ENCODE data around the gene ADGRF4. TPM values are rescaled to one million over a fixed set of nuclear protein-coding genes. Genes with fewer than 3 reads are reported as not detected.

The ADGRF4 gene
- total and polyA plus RNA-seq, 9 of the 15 experiments (the other 6 are each of a cell fraction or from before 2014, with no cell fraction given), result not detected

- H3K4me3 ChIP-seq, result no peak overlapping the region
- no peaks in the 10 kb centered on the region for H3K36me3 ChIP-seq (ENCODE audit: control insufficient read depth, insufficient read depth, low read length)
- no peak overlapping the region for H3K4me2 ChIP-seq (ENCODE audit: insufficient read depth, low read length)
- intact Hi-C loops (cut with micrococcal nuclease), result no loop called here
- no peak overlapping the region for H2AFZ ChIP-seq (ENCODE audit: low read depth, low read length)
- no peaks in the 10 kb centered on the region for H3K9me1 ChIP-seq (ENCODE audit: control insufficient read depth, insufficient read depth, low read length)
- no peaks in the 10 kb centered on the region for H4K20me1 ChIP-seq (replicated peaks; ENCODE audit: control insufficient read depth, insufficient read depth, low read length)
- H3K4me1 ChIP-seq (replicated peaks in 1 of 2; ENCODE audit: control insufficient read depth in 2 of 2, insufficient read depth in 2 of 2, low read length in 2 of 2), result no peaks in the 10 kb centered on the region
- H3K9ac ChIP-seq (ENCODE audit: insufficient read depth in 1 of 2, low read depth in 2 of 2, low read length in 2 of 2), result no peak overlapping the region
- ChIA-PET POLR2A (interaction anchor here (0.6 to 0.8 kb wide), 2 partner anchors 11 to 18 kb away, joined by 3 read pairs; no protein-coding TSS in a partner anchor), CTCF (ENCODE audit: low intra/inter-chr PET ratio) (no interaction called here)
- no peaks in the 10 kb centered on the region for H3K9me3 ChIP-seq (replicated peaks; ENCODE audit: control insufficient read depth, insufficient read depth, low read depth, low read length)
- BruUV-seq (replicated peaks), result no TSS peak
- ATAC-seq (no peak), DNase-seq (ENCODE audit: extremely low read depth in 1 of 4, low spot score in 3 of 4) (no peak), FAIRE-seq (no peak)
- in situ Hi-C loops (cut with MboI), result no loop called here
- no peak overlapping the region for H3K27ac ChIP-seq (ENCODE audit: extremely low read depth, low read depth, low read length)
- H3K79me2 ChIP-seq (ENCODE audit: control insufficient read depth, insufficient read depth, low read length), result no peaks in the 10 kb centered on the region
- no peak for TF ChIP-seq ELK3 (CRISPR knock-in tag; IDR thresholded peaks at IDR 0.05)
- no peak for TF ChIP-seq PHB (CRISPR knock-in tag; IDR thresholded peaks at IDR 0.05)
- no peak for TF ChIP-seq MAZ (CRISPR knock-in tag; conservative IDR thresholded peaks at IDR 0.05 in 1 of 2, IDR thresholded peaks at IDR 0.05 in 1 of 2)
- TF ChIP-seq POLR2AphosphoS2 (IDR thresholded peaks at IDR 0.05; ENCODE audit: low read length), result no peak
- TF ChIP-seq BRF1 (IDR thresholded peaks at IDR 0.05; ENCODE audit: borderline replicate concordance, extremely low read depth, insufficient read length), result no peak
- TF ChIP-seq MAFG (tag; conservative IDR thresholded peaks at IDR 0.05), result no peak
- TF ChIP-seq, protein P1, sequence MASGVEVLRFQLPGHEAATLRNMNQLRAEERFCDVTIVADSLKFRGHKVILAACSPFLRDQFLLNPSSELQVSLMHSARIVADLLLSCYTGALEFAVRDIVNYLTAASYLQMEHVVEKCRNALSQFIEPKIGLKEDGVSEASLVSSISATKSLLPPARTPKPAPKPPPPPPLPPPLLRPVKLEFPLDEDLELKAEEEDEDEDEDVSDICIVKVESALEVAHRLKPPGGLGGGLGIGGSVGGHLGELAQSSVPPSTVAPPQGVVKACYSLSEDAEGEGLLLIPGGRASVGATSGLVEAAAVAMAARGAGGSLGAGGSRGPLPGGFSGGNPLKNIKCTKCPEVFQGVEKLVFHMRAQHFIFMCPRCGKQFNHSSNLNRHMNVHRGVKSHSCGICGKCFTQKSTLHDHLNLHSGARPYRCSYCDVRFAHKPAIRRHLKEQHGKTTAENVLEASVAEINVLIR (CRISPR knock-in tag; IDR thresholded peaks at IDR 0.05), result no peak
- TF ChIP-seq RBM15 (IDR thresholded peaks at IDR 0.05; ENCODE audit: insufficient read depth, low read length), result no peak
- TF ChIP-seq ZNF3 (CRISPR knock-in tag; IDR thresholded peaks at IDR 0.05), result no peak
- no peak for TF ChIP-seq ZNF551 (CRISPR knock-in tag; IDR thresholded peaks at IDR 0.05)
- TF ChIP-seq, protein P2, sequence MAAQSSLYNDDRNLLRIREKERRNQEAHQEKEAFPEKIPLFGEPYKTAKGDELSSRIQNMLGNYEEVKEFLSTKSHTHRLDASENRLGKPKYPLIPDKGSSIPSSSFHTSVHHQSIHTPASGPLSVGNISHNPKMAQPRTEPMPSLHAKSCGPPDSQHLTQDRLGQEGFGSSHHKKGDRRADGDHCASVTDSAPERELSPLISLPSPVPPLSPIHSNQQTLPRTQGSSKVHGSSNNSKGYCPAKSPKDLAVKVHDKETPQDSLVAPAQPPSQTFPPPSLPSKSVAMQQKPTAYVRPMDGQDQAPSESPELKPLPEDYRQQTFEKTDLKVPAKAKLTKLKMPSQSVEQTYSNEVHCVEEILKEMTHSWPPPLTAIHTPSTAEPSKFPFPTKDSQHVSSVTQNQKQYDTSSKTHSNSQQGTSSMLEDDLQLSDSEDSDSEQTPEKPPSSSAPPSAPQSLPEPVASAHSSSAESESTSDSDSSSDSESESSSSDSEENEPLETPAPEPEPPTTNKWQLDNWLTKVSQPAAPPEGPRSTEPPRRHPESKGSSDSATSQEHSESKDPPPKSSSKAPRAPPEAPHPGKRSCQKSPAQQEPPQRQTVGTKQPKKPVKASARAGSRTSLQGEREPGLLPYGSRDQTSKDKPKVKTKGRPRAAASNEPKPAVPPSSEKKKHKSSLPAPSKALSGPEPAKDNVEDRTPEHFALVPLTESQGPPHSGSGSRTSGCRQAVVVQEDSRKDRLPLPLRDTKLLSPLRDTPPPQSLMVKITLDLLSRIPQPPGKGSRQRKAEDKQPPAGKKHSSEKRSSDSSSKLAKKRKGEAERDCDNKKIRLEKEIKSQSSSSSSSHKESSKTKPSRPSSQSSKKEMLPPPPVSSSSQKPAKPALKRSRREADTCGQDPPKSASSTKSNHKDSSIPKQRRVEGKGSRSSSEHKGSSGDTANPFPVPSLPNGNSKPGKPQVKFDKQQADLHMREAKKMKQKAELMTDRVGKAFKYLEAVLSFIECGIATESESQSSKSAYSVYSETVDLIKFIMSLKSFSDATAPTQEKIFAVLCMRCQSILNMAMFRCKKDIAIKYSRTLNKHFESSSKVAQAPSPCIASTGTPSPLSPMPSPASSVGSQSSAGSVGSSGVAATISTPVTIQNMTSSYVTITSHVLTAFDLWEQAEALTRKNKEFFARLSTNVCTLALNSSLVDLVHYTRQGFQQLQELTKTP (IDR thresholded peaks at IDR 0.05; ENCODE audit: low read depth in 1 of 2, partially characterized antibody in 2 of 2), result no peak
- no peak for TF ChIP-seq PRPF4 (IDR thresholded peaks at IDR 0.05; ENCODE audit: insufficient read depth, low read depth, low read length, poor library complexity, severe bottlenecking)
- TF ChIP-seq PURB (CRISPR knock-in tag; IDR thresholded peaks at IDR 0.05; ENCODE audit: low read depth), result no peak
- WGBS (ENCODE audit: insufficient coverage, low coverage, missing lambda C conversion rate), result 0% methylated on average over 1 of the region's 1 CpG
- H3K27me3 ChIP-seq (ENCODE audit: control insufficient read depth in 2 of 2, insufficient read depth in 2 of 2, low read length in 2 of 2), result peaks cover 4 to 6% of the 10 kb centered on the region in 2 experiments; a peak in 4 of 5 replicates
Observed at GRCh38 chr6:47710295-47710694, 11.9 kb downstream of the ADGRF4 start.

Data from K562 (cell line).